Natural killer cell treated with Interleukin-12 subunit alpha and Interleukin-12 subunit beta and Interleukin-15 and Interleukin-18, amount 100 ng/mL, for 72 hours (primary cell): ENCODE data around the gene AP1S1. TPM values are rescaled to one million over a fixed set of nuclear protein-coding genes. Genes with fewer than 3 reads are reported as not detected.
"Not testable (repeated sequence)": the region's sequence is repeated elsewhere in the genome, so short reads cannot be mapped to it uniquely, and the experiment has no call there.

Source experiments
- ATAC-seq, 2 donors: fragments of 150-1000 bp; cut with Tn5 transposase in 1 of 2; sonication (Bioruptor Pico), chemical (Tn5 transposase) in 1 of 2; 2 replicates each; pipeline ENCODE4 v1.10.0; 2021
- DNase-seq: peaks from one replicate; pipeline ENCODE4 v3.0.0; 2022; ENCODE audit warnings: low spot score
- H3K27ac Mint-ChIP-seq, 2 donors: 1 replicate in 1 of 2; 2 replicates in 1 of 2; pipeline ENCODE4 v1.8.0; 2022; ENCODE audit warnings: mixed read lengths in 2 of 2, mild to moderate bottlenecking in 1 of 2, moderate library complexity in 1 of 2
- H3K27me3 Mint-ChIP-seq, 2 donors: 1 replicate in 1 of 2; 2 replicates in 1 of 2; pipeline ENCODE4 v1.8.0; 2022; ENCODE audit warnings: mixed read lengths in 2 of 2
- H3K36me3 Mint-ChIP-seq: one replicate; pipeline ENCODE4 v1.8.0; 2022; ENCODE audit warnings: mixed read lengths
- H3K4me1 Mint-ChIP-seq, 2 donors: 1 replicate in 1 of 2; 2 replicates in 1 of 2; pipeline ENCODE4 v1.8.0; 2022; ENCODE audit warnings: low read depth in 2 of 2, mixed read lengths in 2 of 2, mild to moderate bottlenecking in 1 of 2
- H3K4me3 Mint-ChIP-seq: one replicate; pipeline ENCODE4 v1.8.0; 2022; ENCODE audit warnings: mixed read lengths
- H3K9me3 Mint-ChIP-seq: 2 replicates; pipeline ENCODE4 v1.8.0; 2022; ENCODE audit warnings: mixed read lengths
- total RNA-seq, 2 donors: library from RNA; stranded (reverse); gene quantifications; one replicate each; pipeline ENCODE4 v1.2.3, GENCODE V29; 2022

The AP1S1 gene
- total RNA-seq, 2 donors from 2014 or later = 30.9 to 39.4 TPM

DNA sequence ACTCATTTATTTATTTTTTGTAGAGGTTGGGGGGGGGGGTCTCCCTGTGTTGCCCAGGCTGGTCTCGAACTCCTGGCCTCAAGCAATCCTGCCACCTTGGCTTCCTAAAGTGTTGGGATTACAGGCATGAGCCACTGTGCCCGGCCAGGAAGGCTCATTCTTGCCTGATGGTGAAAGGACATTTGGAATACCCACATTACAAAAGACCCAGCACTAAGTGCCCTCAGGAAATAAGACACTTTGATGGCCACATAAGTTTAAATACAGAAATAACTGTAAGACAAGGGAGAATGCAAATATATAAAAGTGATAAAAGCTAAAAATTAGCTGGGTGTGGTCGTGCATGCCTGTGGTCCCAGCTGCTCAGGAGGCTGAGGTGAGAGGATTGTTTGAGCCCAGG is 35.4 kb upstream of the AP1S1 start:
- H3K27ac Mint-ChIP-seq = no peak overlapping the region
- DNase-seq (no peak), ATAC-seq (no peak)
- peaks cover 8 to 9% of the 10 kb centered on the region in 2 donors for H3K4me1 Mint-ChIP-seq
- no peaks in the 10 kb centered on the region for H3K9me3 Mint-ChIP-seq
- H3K4me3 Mint-ChIP-seq = no peak overlapping the region
- H3K36me3 Mint-ChIP-seq = no peaks in the 10 kb centered on the region
- H3K27me3 Mint-ChIP-seq = peaks cover 15 to 21% of the 10 kb centered on the region in 2 donors

DNA sequence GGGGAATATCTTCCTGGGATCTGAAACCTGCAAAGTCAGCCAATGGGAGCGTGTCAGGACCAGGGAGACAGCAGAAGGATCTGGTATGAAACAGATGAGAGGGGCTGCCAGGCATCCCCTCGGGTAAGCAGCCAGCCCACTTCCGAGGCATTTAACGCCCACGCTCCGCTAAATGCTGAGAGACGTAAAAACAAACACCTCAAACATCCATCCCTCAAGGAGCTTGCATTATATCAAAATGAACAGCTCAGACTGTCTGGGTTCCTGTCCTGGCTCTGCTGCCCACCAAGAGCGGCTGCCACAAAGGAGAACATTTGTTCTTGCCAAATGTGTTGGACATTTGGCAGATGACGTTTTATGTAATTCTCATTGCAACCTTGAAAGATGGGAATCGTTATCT is 34.4 kb upstream of the AP1S1 start:
- Mint-ChIP-seq H3K36me3 (no peaks in the 10 kb centered on the region), H3K4me3 (no peak overlapping the region), H3K27ac (no peak overlapping the region), H3K27me3 (peaks cover 20 to 21% of the 10 kb centered on the region in 2 donors), H3K4me1 (peaks cover 14% of the 10 kb centered on the region in 2 donors), H3K9me3 (no peaks in the 10 kb centered on the region)
- ATAC-seq (no peak), DNase-seq (no peak)

DNA sequence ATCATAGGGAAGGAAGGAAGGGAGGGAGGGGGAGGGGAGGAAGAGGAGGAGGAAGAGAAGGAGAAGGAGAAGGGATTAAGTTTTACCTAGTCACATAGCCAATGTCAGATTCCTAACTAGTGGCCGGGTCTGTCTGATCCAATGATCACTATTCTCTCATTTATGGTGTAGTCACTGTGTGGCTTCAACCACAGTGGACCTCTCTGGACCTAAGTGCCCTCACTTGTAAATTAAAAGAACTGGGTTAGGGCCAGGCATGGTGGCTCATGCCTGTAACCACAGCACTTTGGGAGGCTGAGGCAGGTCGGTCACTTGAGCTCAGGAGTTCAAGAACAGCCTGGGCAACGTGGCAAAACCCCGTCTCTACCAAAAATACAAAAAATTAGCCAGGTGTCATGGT is 34.0 kb upstream of the AP1S1 start:
- H3K4me1 Mint-ChIP-seq = peaks cover 18% of the 10 kb centered on the region in 2 donors
- no peak for ATAC-seq
- DNase-seq = no peak
- H3K27me3 Mint-ChIP-seq = peaks cover 21% of the 10 kb centered on the region in 2 donors
- H3K36me3 Mint-ChIP-seq = no peaks in the 10 kb centered on the region
- H3K27ac Mint-ChIP-seq = no peak overlapping the region
- no peak overlapping the region for H3K4me3 Mint-ChIP-seq
- no peaks in the 10 kb centered on the region for H3K9me3 Mint-ChIP-seq

DNA sequence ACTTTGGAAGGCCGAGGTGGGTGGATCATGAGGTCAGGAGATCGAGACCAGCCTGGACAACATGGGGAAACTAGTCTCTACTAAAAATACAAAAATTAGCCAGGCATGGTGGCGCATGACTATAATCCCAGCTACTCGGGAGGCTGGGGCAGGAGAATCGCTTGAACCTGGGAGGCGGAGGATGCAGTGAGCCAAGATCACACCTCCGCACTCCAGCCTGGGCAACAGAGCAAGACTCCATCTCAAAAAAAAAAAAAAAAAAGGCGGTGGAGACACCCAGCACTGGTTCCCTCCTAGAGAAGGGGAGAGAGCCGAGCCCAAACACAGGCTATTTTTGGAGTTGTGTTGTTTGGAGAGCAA is 32.7 kb upstream of the AP1S1 start:
- Mint-ChIP-seq H3K4me1 (peaks cover 28 to 30% of the 10 kb centered on the region in 2 donors), H3K4me3 (peak overlapping the region; percentile 53), H3K27me3 (peaks cover 21 to 27% of the 10 kb centered on the region in 2 donors), H3K27ac (peak overlapping the region in 1 of 2 donors; percentile 67)
- H3K36me3 Mint-ChIP-seq, ATAC-seq, H3K9me3 Mint-ChIP-seq, DNase-seq: not testable (repeated sequence)

DNA sequence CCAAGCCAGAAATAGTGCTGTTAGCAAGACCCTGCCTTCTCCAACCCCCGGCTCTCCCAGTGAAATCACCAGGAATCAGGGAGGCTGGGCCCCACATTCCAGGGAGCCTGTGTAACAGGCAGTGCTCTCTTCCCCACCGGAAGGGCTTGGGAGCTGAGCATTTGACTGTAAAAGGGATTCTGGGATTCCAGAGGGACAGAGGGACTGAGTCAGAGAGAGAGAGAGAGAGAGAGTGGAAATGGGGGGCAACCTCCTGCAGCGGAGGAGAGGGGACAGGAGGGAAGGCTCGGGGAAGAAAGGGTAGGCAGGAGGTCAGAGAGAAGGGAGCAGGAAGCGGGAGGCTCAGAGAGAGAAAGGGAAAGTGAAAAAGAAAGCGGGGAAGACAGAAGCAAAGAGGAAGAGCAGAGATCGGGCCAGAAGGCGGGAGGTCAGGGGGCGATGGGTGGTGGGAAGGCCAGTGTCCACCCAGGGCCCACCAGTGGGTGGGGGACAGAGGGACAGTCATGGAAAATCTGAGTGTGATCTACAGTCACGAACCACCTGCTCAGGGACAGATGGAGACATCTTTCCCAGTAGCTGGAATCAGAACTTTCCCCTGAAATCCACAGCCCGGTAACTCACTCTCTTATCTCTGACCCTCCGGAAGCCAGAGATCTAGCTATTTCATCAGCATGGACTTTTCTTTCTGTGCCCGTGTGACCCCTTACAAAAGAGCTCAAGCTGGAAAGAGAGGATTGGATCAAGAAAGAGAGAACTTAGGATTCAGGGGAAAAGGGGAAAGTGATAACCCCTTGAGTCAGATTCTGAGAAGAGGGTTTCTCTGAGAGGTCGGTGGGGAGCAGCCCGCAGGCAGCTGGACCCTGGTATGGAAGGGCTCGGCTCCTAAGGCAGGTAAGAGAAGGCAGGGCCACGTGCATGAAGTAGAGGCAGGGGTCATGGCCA is 32.0 kb upstream of the AP1S1 start:
- H3K27me3 Mint-ChIP-seq = peaks cover 21 to 27% of the 10 kb centered on the region in 2 donors
- H3K36me3 Mint-ChIP-seq = no peaks in the 10 kb centered on the region
- H3K27ac Mint-ChIP-seq = peak overlapping the region in 1 of 2 donors; percentile 67
- DNase-seq (no peak), ATAC-seq (no peak)
- H3K9me3 Mint-ChIP-seq = no peaks in the 10 kb centered on the region
- H3K4me1 Mint-ChIP-seq = peaks cover 34 to 36% of the 10 kb centered on the region in 2 donors
- H3K4me3 Mint-ChIP-seq = peak overlapping the region; percentile 53

DNA sequence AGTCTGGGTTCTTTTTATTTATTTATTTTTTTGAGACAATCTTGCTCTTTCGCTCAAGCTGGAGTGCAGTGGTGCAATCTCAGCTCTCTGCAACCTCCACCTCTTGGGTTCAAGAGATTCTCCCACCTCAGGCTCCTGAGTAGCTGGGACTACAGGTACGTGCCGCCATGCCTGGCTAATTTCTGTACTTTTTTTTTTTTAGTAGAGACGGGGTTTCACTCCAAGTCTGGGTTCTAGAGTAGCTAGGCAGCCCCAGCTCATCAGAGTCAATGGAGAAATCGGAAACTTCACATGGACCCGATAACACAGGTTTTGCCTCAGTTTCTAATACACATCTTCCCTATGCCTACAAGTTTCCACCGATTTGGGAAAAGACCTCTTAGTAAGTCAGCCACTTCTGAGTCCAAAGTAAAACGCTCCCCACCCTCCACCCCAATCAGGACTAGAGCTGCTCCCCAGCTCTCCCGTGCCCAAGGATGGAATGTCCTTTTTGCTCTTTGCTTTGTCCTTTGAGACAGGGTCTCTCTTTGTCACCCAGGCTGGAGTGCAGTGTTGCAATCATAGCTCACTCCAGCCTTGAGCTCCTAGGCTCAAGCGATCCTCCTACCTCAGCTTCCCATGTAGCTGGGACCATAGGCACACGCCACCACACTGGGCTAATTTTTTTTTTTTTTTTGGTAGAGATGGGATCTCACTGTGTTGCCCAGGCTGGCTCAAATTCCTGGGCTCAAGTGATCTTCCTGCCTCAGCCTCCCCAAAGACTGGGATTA is 31.2 kb upstream of the AP1S1 start:
- no peak for ATAC-seq
- H3K9me3 Mint-ChIP-seq = no peaks in the 10 kb centered on the region
- H3K27me3 Mint-ChIP-seq = peaks cover 21 to 29% of the 10 kb centered on the region in 2 donors
- DNase-seq = no peak
- H3K4me3 Mint-ChIP-seq = no peak overlapping the region
- H3K36me3 Mint-ChIP-seq = no peaks in the 10 kb centered on the region
- H3K27ac Mint-ChIP-seq = no peak overlapping the region
- peaks cover 41 to 45% of the 10 kb centered on the region in 2 donors for H3K4me1 Mint-ChIP-seq

DNA sequence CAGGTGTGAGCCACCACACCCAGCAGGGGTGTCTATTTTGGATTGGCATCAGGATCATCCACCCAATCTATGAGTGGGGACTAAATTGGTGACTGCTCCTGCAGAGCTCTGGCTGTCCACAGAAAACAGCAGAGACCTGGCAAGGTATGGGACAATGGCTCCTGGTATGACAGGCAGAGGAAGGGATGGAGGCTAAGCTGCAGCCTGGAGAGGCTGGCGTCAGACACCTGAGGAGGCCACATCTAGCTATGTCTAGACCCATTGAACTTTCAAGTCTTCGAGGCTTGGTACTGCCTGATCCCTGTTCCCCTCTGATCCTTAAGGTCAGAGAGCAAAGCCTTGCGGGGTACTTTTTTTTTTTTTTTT is 30.6 kb upstream of the AP1S1 start:
- H3K27me3 Mint-ChIP-seq = peaks cover 21 to 29% of the 10 kb centered on the region in 2 donors
- no peak overlapping the region for H3K27ac Mint-ChIP-seq
- H3K4me1 Mint-ChIP-seq = peaks cover 47 to 49% of the 10 kb centered on the region in 2 donors
- no peaks in the 10 kb centered on the region for H3K36me3 Mint-ChIP-seq
- no peaks in the 10 kb centered on the region for H3K9me3 Mint-ChIP-seq
- DNase-seq (no peak), ATAC-seq (no peak)
- no peak overlapping the region for H3K4me3 Mint-ChIP-seq

DNA sequence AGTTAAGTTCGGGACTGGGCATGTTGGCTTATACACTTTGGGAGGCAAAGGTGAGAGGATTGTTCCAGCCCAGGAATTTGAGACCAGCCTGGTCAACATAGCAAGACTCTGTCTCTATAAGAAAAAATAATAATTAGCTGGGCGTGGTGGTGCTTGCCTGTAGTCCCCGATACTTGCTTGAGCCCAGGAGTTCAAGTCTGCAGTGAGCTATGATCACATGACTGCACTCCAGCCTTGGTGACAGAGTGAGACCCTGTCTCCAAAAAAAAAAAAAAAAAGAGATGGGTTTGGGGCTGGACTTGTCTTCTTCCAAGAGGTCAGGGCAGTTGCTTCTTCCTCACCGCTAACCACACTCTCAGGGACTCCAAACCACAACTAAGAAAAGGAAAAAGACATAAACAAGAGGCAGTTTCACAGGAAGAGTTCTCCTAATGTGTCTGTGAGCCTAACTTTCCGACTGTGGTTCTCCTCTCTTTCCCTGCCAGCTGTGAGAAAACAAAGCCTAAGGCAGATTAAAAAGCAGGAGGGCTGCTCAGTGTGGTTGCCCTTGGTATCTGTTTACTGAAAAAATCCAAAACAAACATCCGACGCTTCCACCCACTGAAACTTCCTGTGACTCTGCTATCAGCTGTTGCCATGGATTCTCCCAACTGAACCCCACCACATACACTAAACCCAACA is 29.8 kb upstream of the AP1S1 start:
- H3K4me1 Mint-ChIP-seq = peaks cover 48 to 53% of the 10 kb centered on the region in 2 donors
- ATAC-seq (no peak), DNase-seq (no peak)
- H3K9me3 Mint-ChIP-seq = no peaks in the 10 kb centered on the region
- peaks cover 21 to 27% of the 10 kb centered on the region in 2 donors for H3K27me3 Mint-ChIP-seq
- no peaks in the 10 kb centered on the region for H3K36me3 Mint-ChIP-seq
- H3K4me3 Mint-ChIP-seq = no peak overlapping the region
- no peak overlapping the region for H3K27ac Mint-ChIP-seq

DNA sequence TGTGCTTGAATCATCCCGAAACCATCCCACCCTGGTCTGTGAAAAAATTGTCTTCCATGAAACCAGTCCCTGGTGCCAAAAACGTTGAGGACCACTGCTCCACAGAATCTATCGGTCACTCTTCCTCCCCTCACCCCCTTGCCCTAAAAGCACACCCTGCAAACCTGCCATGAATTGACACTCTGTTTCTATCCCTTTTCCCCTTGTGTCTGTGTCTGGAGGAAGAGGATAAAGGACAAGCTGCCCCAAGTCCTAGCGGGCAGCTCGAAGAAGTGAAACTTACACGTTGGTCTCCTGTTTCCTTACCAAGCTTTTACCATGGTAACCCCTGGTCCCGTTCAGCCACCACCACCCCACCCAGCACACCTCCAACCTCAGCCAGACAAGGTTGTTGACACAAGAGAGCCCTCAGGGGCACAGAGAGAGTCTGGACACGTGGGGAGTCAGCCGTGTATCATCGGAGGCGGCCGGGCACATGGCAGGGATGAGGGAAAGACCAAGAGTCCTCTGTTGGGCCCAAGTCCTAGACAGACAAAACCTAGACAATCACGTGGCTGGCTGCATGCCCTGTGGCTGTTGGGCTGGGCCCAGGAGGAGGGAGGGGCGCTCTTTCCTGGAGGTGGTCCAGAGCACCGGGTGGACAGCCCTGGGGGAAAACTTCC is 28.2 kb upstream of the AP1S1 start:
- Mint-ChIP-seq H3K36me3 (no peaks in the 10 kb centered on the region), H3K4me1 (peaks cover 48 to 54% of the 10 kb centered on the region in 2 donors), H3K27me3 (peaks cover 18 to 29% of the 10 kb centered on the region in 2 donors), H3K4me3 (peak overlapping the region; percentile 54), H3K9me3 (no peaks in the 10 kb centered on the region), H3K27ac (no peak overlapping the region)
- ATAC-seq (peak; percentile 30 to 58), DNase-seq (no peak)

DNA sequence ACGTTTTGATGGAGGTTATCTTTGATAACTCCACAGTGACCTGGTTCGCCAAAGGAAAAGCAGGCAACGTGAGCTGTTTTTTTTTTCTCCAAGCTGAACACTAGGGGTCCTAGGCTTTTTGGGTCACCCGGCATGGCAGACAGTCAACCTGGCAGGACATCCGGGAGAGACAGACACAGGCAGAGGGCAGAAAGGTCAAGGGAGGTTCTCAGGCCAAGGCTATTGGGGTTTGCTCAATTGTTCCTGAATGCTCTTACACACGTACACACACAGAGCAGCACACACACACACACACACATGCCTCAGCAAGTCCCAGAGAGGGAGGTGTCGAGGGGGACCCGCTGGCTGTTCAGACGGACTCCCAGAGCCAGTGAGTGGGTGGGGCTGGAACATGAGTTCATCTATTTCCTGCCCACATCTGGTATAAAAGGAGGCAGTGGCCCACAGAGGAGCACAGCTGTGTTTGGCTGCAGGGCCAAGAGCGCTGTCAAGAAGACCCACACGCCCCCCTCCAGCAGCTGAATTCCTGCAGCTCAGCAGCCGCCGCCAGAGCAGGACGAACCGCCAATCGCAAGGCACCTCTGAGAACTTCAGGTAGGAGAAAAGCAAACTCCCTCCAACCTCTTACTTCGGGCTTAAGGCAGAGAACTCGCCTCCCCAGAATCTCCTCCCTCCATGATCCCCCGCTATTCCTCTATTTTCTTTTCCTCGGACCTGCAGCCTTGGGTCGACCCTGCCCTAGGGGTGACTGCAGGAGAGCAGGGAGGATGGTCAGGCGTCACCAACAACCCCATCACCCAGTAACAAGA is 27.4 kb upstream of the AP1S1 start, which contains the start of gene SERPINE1:
SERPINE1 (plus strand) TSS at position 454 of the 809 bp plus-strand sequence. CDS start 1,290 bp downstream, outside the sequence.
- Mint-ChIP-seq H3K27me3 (peaks cover 11 to 27% of the 10 kb centered on the region in 2 donors), H3K36me3 (no peaks in the 10 kb centered on the region), H3K4me1 (peaks cover 47 to 53% of the 10 kb centered on the region in 2 donors), H3K27ac (no peak within 1 kb of the TSS), H3K4me3 (peak within 1 kb of the TSS; percentile 54), H3K9me3 (no peaks in the 10 kb centered on the region)
- no peak for DNase-seq
- ATAC-seq = peak; percentile 82 to 83

DNA sequence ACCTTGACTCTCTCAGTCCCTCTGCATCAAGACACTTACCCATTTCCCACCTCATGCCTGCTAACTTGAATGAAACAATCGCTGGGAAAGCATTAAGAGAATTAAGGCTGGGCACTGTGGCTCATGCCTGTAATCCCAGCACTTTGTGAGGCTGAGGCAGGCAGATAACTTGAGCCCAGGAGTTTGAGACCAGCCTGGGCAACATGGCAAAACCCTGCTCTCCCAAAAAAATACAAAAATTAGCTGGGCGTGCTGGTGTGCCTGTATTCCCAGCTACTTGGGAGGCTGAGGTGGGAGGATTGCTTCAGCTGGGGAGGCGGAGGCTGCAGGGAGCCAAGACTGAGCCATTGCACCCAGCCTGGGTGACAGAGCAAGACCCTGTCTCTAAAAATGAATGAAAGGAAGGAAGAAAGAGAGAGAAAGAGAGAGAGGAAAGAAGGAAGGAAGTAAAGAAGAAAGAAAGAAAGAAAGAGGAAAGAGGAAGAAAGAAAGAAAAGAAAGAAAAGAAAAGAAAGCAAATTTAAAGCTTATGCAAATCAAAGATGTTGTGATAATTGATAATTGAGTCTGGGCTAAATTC is 26.7 kb upstream of the AP1S1 start:
- Mint-ChIP-seq H3K4me3 (peak overlapping the region; percentile 54), H3K36me3 (no peaks in the 10 kb centered on the region), H3K27ac (no peak overlapping the region), H3K4me1 (peaks cover 40 to 46% of the 10 kb centered on the region in 2 donors), H3K27me3 (peaks cover 4 to 20% of the 10 kb centered on the region in 2 donors), H3K9me3 (no peaks in the 10 kb centered on the region)
- DNase-seq = no peak
- no peak for ATAC-seq
